Measurements from ENCODE around the gene RABGAP1L.

The RABGAP1L gene

GRCh38 chr1:174352883-174353608 lies 193.7 kb downstream of the RABGAP1L start:
- TF ChIP-seq REST (tag by site-specific recombination; IDR thresholded peaks at IDR 0.05) = no peak
- TF ChIP-seq ZNF132 (tag by site-specific recombination; IDR thresholded peaks at IDR 0.05; ENCODE audit: borderline replicate concordance) = no peak
- TF ChIP-seq ZNF561 (tag by site-specific recombination; IDR thresholded peaks at IDR 0.05; ENCODE audit: borderline replicate concordance) = no peak
- no peak for TF ChIP-seq SP7 (tag by site-specific recombination; IDR thresholded peaks at IDR 0.05)
- no peak for TF ChIP-seq ZNF354C (tag by site-specific recombination; IDR thresholded peaks at IDR 0.05; ENCODE audit: borderline replicate concordance, low read depth)
- TF ChIP-seq BCL11B (tag by site-specific recombination; IDR thresholded peaks at IDR 0.05; ENCODE audit: low read depth) = no peak
- no peak for TF ChIP-seq SCRT2 (tag by site-specific recombination; IDR thresholded peaks at IDR 0.05)
- TF ChIP-seq ZBTB1 (tag by site-specific recombination; IDR thresholded peaks at IDR 0.05) = no peak
- TF ChIP-seq, protein P1, sequence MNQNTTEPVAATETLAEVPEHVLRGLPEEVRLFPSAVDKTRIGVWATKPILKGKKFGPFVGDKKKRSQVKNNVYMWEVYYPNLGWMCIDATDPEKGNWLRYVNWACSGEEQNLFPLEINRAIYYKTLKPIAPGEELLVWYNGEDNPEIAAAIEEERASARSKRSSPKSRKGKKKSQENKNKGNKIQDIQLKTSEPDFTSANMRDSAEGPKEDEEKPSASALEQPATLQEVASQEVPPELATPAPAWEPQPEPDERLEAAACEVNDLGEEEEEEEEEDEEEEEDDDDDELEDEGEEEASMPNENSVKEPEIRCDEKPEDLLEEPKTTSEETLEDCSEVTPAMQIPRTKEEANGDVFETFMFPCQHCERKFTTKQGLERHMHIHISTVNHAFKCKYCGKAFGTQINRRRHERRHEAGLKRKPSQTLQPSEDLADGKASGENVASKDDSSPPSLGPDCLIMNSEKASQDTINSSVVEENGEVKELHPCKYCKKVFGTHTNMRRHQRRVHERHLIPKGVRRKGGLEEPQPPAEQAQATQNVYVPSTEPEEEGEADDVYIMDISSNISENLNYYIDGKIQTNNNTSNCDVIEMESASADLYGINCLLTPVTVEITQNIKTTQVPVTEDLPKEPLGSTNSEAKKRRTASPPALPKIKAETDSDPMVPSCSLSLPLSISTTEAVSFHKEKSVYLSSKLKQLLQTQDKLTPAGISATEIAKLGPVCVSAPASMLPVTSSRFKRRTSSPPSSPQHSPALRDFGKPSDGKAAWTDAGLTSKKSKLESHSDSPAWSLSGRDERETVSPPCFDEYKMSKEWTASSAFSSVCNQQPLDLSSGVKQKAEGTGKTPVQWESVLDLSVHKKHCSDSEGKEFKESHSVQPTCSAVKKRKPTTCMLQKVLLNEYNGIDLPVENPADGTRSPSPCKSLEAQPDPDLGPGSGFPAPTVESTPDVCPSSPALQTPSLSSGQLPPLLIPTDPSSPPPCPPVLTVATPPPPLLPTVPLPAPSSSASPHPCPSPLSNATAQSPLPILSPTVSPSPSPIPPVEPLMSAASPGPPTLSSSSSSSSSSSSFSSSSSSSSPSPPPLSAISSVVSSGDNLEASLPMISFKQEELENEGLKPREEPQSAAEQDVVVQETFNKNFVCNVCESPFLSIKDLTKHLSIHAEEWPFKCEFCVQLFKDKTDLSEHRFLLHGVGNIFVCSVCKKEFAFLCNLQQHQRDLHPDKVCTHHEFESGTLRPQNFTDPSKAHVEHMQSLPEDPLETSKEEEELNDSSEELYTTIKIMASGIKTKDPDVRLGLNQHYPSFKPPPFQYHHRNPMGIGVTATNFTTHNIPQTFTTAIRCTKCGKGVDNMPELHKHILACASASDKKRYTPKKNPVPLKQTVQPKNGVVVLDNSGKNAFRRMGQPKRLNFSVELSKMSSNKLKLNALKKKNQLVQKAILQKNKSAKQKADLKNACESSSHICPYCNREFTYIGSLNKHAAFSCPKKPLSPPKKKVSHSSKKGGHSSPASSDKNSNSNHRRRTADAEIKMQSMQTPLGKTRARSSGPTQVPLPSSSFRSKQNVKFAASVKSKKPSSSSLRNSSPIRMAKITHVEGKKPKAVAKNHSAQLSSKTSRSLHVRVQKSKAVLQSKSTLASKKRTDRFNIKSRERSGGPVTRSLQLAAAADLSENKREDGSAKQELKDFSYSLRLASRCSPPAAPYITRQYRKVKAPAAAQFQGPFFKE (tag by site-specific recombination; IDR thresholded peaks at IDR 0.05; ENCODE audit: borderline replicate concordance) = no peak
- TF ChIP-seq ZNF214 (tag by site-specific recombination; IDR thresholded peaks at IDR 0.05; ENCODE audit: borderline replicate concordance) = no peak
- TF ChIP-seq, protein P2, sequence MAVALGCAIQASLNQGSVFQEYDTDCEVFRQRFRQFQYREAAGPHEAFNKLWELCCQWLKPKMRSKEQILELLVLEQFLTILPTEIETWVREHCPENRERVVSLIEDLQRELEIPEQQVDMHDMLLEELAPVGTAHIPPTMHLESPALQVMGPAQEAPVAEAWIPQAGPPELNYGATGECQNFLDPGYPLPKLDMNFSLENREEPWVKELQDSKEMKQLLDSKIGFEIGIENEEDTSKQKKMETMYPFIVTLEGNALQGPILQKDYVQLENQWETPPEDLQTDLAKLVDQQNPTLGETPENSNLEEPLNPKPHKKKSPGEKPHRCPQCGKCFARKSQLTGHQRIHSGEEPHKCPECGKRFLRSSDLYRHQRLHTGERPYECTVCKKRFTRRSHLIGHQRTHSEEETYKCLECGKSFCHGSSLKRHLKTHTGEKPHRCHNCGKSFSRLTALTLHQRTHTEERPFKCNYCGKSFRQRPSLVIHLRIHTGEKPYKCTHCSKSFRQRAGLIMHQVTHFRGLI (tag by site-specific recombination; IDR thresholded peaks at IDR 0.05) = no peak
- TF ChIP-seq OSR2 (tag by site-specific recombination; IDR thresholded peaks at IDR 0.05) = no peak
- no peak for TF ChIP-seq OVOL3 (tag by site-specific recombination; IDR thresholded peaks at IDR 0.05)
- TF ChIP-seq HOXC10 (CRISPR knock-in tag; IDR thresholded peaks at IDR 0.05) = no peak
- TF ChIP-seq, protein P3, sequence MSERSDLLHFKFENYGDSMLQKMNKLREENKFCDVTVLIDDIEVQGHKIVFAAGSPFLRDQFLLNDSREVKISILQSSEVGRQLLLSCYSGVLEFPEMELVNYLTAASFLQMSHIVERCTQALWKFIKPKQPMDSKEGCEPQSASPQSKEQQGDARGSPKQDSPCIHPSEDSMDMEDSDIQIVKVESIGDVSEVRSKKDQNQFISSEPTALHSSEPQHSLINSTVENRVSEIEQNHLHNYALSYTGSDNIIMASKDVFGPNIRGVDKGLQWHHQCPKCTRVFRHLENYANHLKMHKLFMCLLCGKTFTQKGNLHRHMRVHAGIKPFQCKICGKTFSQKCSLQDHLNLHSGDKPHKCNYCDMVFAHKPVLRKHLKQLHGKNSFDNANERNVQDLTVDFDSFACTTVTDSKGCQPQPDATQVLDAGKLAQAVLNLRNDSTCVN (tag by site-specific recombination; optimal IDR thresholded peaks at IDR 0.05) = no peak
- no peak for TF ChIP-seq ZNF560 (tag by site-specific recombination; IDR thresholded peaks at IDR 0.05; ENCODE audit: borderline replicate concordance)
- Histone ChIP-seq H3K9me3 (ENCODE audit: control insufficient read depth, insufficient read depth, low read depth, low read length) (no peaks in the 10 kb centered on the region), H3K4me1 (ENCODE audit: control insufficient read depth, insufficient read depth, low read length) (no peaks in the 10 kb centered on the region), H3K27ac (ENCODE audit: extremely low read depth, low read depth, low read length) (no peak overlapping the region), H3K4me3 (ENCODE audit: low read depth, low read length) (no peak overlapping the region), H3K36me3 (ENCODE audit: control insufficient read depth in 2 of 2, insufficient read depth in 1 of 2, low read length in 2 of 2) (no peaks in the 10 kb centered on the region)
- CTCF ChIA-PET = no interaction called here
- POLR2A ChIA-PET = no interaction called here

Measured in HEK293 (cell line).